HG02678 (cell line): ENCODE data around the gene GPR78.

ENCODE experiments used
- ATAC-seq: cut with Tn5 transposase; IDR thresholded peaks from one replicate; pipeline ENCODE4 v1.9.1; 2021; ENCODE audit warnings: mild to moderate bottlenecking, moderate library complexity; ENCODE audit not compliant: unreplicated experiment

The GPR78 gene

DNA sequence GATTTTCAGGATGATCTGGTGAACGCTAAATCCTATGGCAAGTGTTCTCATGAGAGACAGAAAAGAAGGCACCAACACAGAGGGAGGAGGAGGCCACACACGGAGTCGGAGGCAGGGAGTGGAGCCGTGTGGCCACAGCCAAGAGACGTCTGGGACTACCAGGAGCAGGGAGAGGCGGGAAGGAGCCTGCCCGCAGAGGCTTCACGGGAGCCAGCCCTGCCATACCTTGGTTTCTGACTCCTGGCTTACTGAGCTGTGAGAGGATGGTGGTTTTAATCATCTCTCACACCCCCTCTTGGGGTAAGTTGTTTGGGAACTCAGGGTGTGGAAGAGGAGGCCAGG lies 33.5 kb upstream of the GPR78 start:
- ATAC-seq: no peak

DNA sequence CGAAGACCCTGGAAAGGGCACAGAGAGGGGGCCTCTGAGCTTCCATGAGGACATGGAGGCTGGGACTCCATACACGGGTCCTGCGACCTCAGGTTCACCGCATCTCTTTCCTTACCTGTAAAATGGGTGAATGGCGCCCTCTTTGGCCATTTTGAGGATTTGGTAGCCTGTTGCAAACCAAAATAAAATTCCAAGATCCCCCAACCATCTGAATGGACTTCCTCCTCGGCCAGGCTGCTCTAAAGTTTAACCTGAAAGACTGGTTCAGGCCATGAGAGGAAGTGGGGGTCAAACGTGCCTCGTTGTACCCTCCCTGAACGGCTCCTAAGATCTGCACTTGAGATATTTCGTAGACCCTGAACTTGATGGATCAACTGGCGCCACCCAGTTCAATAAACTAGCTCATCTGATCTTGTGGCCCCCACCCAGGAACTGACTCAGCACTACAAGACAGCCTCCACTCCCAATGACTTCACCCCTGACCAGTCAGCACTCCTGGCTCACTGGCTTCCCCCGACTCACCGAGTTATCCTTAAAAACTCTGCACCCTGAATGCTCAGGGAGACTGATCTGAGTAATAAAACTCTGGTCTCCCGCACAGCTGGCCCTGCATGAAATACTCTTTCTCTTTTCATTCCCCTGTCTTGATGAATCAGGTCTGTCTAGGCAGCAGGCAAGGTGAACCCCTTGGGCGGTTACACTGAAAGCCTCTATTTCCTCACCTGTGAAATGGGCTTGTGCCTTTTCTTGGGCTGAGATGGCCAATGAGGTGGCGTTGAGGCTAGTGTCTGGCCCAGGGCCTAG lies 32.9 kb upstream of the GPR78 start:
- ATAC-seq: no peak

DNA sequence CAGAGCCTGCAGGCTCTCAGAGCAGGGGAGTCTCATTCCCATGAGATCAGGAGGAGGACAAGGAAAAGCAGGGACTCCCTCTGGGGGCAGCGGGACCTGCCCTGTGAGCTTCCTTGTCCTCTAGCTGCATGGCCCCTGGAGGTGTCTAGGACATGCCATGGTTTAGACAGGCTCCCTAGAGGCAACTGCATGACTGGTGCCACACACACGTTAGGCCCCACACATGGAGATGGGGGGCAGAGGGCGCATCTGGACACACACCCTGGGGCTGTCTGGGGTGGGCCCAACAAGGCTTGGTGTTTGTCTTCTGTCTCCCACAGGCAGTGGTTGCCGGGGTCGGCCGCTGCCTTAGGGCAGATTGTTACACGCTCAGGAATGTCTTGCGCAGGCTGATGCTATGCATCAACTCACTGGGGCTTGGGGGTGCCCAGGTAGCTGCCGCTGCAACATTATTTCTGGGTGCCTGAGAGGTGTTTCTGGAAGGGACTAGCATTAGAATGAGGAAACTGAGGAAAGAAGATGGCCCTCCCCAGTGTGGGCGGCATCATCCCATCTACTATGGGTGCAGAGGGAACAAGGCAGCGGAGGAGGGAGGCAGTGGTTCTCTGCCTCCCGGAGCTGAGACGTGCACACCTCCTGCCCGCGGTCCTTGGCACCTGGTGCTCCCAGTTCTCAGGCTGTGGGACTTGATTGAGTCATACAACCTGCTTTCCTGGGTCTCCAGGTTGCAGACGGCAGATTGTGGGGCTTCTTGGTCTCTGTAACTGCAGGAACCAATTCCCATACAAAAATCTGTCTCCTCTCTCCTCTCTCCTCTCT lies 32.1 kb upstream of the GPR78 start:
- ATAC-seq: no peak

DNA sequence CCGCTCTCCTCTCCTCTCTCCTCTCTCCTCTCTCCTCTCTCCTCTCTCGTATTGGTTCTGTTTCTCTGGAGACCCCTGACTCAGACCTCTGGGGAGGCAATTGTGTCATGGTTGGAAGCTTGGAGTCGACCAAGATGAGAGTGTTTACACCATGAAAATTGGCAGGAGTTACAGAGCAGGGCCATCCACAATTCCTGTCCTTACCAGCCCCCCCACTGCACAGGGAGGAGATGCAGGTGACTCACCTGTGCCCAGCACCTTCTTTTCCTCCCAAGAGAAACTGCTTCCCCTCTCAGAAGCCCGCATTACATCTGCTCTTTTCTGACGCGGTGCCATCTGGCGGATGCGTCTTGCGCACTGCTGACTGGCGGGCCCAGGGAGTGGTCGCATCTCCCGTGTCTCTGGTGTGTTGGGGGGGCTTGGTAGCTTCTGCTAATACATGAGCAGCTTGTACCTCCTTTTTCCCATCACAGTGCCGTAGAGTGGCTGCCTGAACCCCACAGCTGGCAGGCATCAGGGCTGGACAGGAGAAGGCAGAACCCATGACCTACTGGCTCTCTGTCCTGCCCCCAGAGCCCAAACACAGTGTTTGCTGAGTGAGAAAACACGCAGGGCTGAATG lies 31.4 kb upstream of the GPR78 start:
- no peak for ATAC-seq

- no peak for ATAC-seq
These were observed 30.8 kb upstream of the GPR78 start for GRCh38 chr4:8549352-8549931.

- no peak for ATAC-seq
These were observed 29.5 kb upstream of the GPR78 start for GRCh38 chr4:8550691-8551090.

GRCh38 chr4:8552024-8552423 lies 28.2 kb upstream of the GPR78 start:
- no peak for ATAC-seq

DNA sequence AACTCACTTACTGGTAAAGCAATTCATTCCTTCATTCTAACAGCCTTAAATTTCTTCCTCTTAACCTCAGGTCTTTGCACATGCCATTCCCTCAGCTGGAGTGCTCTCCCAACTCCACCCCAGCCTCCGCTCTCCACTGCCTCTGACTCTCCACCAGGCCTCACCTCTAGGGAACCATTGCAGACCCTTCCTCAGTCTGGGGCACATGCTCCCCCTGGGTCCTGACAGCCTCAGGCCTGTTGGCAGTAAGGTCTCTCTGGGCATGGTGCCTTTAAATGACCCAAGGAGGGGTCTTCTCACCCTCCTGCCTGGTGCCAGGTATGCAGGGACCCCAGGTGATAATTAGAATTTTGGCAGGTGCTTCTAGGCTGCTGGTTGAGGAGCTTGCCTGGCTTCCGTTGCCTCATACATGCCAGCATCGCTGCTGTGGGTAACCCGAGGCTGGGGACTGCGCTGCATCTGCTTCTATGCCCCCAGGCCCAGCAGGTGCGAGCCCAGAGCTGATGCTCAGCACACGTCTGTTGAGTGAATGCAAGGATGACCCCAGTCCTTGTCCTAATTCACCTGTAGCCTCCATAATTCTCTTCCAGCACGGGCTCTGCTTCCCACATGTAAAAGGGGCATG lies 27.5 kb upstream of the GPR78 start:
- no peak for ATAC-seq

DNA sequence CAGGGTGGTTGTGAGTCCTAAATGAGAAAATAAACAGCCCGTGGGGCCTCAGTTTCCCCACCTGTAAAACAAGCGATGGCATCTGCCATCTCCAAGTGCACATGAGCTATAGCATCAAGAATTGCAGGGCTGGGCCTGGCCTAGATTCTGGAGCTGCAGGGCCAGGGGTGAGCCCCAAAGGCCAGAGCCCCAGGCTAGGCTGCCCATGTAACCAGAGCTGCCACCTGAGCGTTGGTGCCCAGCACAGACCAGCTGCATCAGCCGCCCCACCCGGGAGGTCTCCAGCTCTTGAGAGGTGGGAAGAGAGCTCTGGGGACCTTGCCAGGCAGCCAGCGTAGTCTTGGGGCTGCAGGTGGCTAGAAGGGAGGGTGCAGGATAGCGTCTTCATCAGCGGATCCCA lies 27.0 kb upstream of the GPR78 start:
- ATAC-seq: no peak

- no peak for ATAC-seq
These were observed 26.2 kb upstream of the GPR78 start for GRCh38 chr4:8553991-8554405.

- ATAC-seq: no peak
These were observed 25.6 kb upstream of the GPR78 start for GRCh38 chr4:8554555-8555100.

- ATAC-seq: no peak
These were observed 24.5 kb upstream of the GPR78 start for GRCh38 chr4:8555716-8556115.

- no peak for ATAC-seq
These were observed 23.6 kb upstream of the GPR78 start for GRCh38 chr4:8556341-8557150.

DNA sequence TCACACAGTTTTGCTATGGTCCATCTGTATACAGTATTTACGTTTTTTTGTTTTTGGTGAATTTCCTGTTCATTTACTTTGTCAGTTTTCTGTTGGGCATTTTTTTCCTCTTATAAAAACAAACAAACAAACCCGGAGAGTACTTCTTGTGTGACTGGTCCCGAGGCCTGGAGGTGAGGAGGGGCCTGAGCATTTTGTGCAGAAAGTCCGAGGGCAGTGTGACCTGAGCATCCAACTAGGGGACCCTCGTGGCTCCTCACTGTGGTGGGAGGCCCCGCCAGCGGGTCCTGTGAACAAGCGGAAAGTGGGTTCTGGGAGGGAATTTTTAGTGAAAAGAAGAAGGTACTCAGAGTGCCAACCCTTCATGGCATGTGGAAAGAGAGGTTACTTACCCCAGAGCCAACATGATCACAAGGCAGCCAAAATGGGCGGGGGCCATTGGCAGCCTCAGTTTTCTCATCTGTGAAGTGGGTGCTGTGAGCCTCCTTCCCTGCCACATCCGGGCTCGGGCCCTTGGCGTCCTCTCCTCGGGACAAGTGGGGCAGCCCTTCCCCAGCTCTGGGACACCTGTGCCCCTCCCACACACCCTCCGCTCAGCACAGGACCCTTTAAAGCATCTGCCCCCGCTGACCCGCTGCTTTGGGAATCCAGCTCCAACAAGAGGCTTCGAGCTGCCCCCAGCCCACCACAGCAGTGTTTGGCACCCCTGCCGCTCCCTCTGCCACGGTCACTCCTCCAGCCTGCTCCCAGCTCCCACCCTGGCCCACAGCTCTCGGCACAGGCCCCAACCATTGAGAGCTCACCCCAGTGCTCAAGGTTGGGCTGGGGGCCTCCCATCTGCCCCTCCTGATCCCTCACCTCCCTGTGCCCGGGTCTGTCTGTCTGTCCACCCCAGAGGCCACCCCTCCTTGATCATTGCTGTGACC lies 22.8 kb upstream of the GPR78 start:
- no peak for ATAC-seq

GRCh38 chr4:8558080-8558960 lies 21.9 kb upstream of the GPR78 start:
- no peak for ATAC-seq

- ATAC-seq: no peak
These were observed 21.2 kb upstream of the GPR78 start for GRCh38 chr4:8559011-8559410.

GRCh38 chr4:8559524-8560264 lies 20.5 kb upstream of the GPR78 start:
- no peak for ATAC-seq
